Measurements from ENCODE around the gene CHMP1B. TPM values are rescaled to one million over a fixed set of nuclear protein-coding genes. Genes with fewer than 3 reads are reported as not detected.

CHMP1B gene
- total RNA-seq, 4 donors from 2014 or later = 39.0 to 82.1 (median 62.2) TPM

DNA sequence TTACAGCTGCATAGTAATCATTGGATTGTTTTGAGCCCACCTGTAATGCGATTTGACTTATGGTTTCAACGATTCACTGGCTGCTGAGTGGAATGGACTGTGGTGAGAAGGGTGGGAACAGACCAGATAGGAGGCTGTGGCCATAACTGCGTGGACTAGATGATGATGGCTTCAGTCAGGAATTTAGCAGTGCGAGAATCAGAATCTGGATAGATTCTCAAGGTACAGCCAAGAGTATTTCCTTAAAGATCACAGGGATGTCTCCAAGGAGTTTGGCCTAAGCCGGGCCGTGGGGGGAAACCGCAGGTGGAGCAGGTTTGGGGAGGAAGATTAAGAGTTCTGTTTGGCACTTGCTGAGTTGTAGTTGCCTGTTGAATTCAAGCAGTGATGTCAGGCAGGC, 44.0 kb upstream of the CHMP1B start:
- no peaks in the 10 kb centered on the region for H3K36me3 ChIP-seq
- DNase-seq = no peak
- TF ChIP-seq, protein P1, sequence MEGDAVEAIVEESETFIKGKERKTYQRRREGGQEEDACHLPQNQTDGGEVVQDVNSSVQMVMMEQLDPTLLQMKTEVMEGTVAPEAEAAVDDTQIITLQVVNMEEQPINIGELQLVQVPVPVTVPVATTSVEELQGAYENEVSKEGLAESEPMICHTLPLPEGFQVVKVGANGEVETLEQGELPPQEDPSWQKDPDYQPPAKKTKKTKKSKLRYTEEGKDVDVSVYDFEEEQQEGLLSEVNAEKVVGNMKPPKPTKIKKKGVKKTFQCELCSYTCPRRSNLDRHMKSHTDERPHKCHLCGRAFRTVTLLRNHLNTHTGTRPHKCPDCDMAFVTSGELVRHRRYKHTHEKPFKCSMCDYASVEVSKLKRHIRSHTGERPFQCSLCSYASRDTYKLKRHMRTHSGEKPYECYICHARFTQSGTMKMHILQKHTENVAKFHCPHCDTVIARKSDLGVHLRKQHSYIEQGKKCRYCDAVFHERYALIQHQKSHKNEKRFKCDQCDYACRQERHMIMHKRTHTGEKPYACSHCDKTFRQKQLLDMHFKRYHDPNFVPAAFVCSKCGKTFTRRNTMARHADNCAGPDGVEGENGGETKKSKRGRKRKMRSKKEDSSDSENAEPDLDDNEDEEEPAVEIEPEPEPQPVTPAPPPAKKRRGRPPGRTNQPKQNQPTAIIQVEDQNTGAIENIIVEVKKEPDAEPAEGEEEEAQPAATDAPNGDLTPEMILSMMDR (IDR thresholded peaks at IDR 0.05) = no peak
- TF ChIP-seq POLR2AphosphoS5 (IDR thresholded peaks at IDR 0.05) = no peak
- intact Hi-C loops (cut with DNase I; ENCODE audit: low total_unique reads) = no loop called here
- H3K27me3 ChIP-seq = no peaks in the 10 kb centered on the region
- in situ Hi-C loops (cut with MboI; ENCODE audit: low pct_ligation_motif_present in 1 of 4, low pct_unique_long_range_greater_than_20kb in 1 of 4, low sequenced_read_pairs in 3 of 4) = no loop called here
- H3K27ac ChIP-seq = no peak overlapping the region
- 87 to 92% methylated on average over 7 of the region's 7 CpGs for whole genome bisulfite sequencing, 2 donors (ENCODE audit: low coverage in 1 of 2)
- no peaks in the 10 kb centered on the region for H3K4me1 ChIP-seq
- H3K9me3 ChIP-seq = no peaks in the 10 kb centered on the region
- H3K4me3 ChIP-seq = no peak overlapping the region

DNA sequence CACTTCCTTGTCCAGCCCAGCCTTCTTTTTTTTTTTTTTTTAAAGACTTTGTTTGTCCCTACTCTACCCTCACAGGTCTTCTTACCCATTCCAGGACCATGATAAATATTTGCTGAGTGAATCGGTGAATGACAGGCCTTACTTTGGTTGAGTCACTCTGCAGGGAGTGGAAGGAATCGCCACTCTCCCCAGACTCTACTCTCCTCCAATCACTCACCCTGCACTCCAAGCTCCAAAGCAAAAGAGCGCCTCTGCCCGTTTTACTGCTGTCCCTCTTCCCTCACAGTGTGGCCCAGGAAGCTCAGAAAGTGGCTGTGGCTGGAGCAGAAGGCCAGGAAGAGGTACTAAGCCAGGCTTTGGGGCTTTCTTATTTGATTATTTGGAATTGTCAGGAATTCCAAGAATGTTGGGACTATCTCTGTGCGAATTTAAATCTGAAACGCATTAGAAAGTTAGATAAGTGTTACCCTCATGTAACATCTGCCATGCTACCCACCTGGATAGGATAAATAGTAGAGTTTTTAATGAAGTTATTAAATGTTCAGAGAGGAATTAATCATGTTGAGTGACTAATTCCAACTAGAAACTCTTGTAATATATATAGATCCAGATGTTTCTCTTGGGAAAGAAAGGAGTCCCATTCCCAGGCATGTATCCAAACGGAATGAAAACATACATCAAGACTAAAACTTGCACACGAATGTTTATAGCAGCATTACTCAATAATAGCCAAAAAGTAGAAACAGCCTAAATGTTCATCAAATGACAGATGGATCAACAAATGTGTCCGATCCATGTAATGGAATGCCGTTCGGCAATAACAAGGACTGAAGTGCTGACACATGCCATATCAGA, 43.0 kb upstream of the CHMP1B start:
- intact Hi-C loops (cut with DNase I; ENCODE audit: low total_unique reads) = no loop called here
- TF ChIP-seq EP300 (IDR thresholded peaks at IDR 0.05; ENCODE audit: low read depth) = no peak
- TF ChIP-seq POLR2AphosphoS5 (IDR thresholded peaks at IDR 0.05) = no peak
- TF ChIP-seq POLR2A (IDR thresholded peaks at IDR 0.05) = no peak
- TF ChIP-seq, protein P1 (IDR thresholded peaks at IDR 0.05) = no peak

DNA sequence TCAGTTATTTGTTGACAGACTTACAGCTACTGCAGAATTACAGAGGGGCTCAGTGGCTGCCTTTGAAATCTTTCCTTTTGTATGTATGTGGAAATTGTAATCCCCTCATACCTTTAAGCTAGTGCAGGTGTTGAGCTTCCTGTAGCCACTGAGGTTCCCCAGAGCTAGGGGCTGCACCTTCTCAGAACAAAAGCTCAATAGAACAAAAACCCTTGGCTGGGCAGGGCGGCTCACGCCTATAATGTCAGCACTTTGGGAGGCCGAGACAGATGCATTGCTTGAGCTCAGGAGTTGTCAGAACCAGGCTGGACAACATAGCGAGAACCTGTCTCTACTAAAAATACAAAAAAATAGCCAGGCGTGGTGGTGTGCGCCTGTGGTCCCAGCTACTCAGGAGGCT, 41.3 kb upstream of the CHMP1B start:
- 80 to 90% methylated on average over 1 to 6 of the region's 6 CpGs for WGBS, 2 donors (ENCODE audit: low coverage in 1 of 2)
- TF ChIP-seq, protein P1 (IDR thresholded peaks at IDR 0.05) = no peak
- TF ChIP-seq POLR2A (IDR thresholded peaks at IDR 0.05) (no peak), EP300 (IDR thresholded peaks at IDR 0.05; ENCODE audit: low read depth) (no peak), POLR2AphosphoS5 (IDR thresholded peaks at IDR 0.05) (no peak)
- H3K9me3 ChIP-seq = no peaks in the 10 kb centered on the region
- H3K4me3 ChIP-seq = no peak overlapping the region
- H3K27me3 ChIP-seq = no peaks in the 10 kb centered on the region
- DNase-seq = no peak
- no peak overlapping the region for H3K27ac ChIP-seq
- intact Hi-C loops (cut with DNase I; ENCODE audit: low total_unique reads) = no loop called here
- H3K36me3 ChIP-seq = no peaks in the 10 kb centered on the region
- H3K4me1 ChIP-seq = no peaks in the 10 kb centered on the region
- in situ Hi-C loops (cut with MboI; ENCODE audit: low pct_ligation_motif_present in 1 of 4, low pct_unique_long_range_greater_than_20kb in 1 of 4, low sequenced_read_pairs in 3 of 4) = no loop called here

More for the DNA sequence above, 43.0 kb upstream of the CHMP1B start:
- Histone ChIP-seq H3K27me3 (no peaks in the 10 kb centered on the region), H3K36me3 (no peaks in the 10 kb centered on the region), H3K4me1 (no peaks in the 10 kb centered on the region), H3K9me3 (no peaks in the 10 kb centered on the region), H3K27ac (no peak overlapping the region), H3K4me3 (no peak overlapping the region)
- in situ Hi-C loops (cut with MboI; ENCODE audit: low pct_ligation_motif_present in 1 of 4, low pct_unique_long_range_greater_than_20kb in 1 of 4, low sequenced_read_pairs in 3 of 4) = no loop called here
- WGBS, 2 donors (ENCODE audit: low coverage in 1 of 2) = 73 to 74% methylated on average over 11 of the region's 11 CpGs
- no peak for DNase-seq

DNA sequence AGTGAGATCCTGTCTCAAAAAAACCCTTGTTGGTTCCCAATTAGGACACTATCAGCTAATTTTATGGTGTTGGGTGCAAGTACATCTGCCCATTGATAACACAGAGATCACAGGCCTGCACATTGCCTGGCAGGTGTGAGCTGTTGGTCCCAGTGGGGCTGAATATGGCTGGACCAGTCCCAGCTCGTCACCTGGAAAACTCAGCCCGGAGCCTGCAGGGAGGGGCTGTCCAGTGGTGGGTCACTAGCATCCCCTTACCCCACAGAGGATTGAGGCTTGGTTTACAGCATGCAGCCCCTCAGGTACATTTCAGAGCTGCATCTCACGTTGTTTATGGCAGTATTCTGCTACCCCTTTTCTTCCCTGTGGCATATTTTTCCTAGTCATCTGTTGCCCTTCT, 40.8 kb upstream of the CHMP1B start:
- H3K9me3 ChIP-seq = no peaks in the 10 kb centered on the region
- H3K4me3 ChIP-seq = no peak overlapping the region
- no peaks in the 10 kb centered on the region for H3K36me3 ChIP-seq
- in situ Hi-C loops (cut with MboI; ENCODE audit: low pct_ligation_motif_present in 1 of 4, low pct_unique_long_range_greater_than_20kb in 1 of 4, low sequenced_read_pairs in 3 of 4) = no loop called here
- H3K27ac ChIP-seq = no peak overlapping the region
- TF ChIP-seq POLR2AphosphoS5 (IDR thresholded peaks at IDR 0.05) (no peak), POLR2A (IDR thresholded peaks at IDR 0.05) (no peak), EP300 (IDR thresholded peaks at IDR 0.05; ENCODE audit: low read depth) (no peak)
- TF ChIP-seq, protein P1 (IDR thresholded peaks at IDR 0.05) = no peak
- 76% methylated on average over 3 of the region's 3 CpGs; no CpG with 5 or more reads in 1 of the 2 donors for WGBS, 2 donors (ENCODE audit: low coverage in 1 of 2)
- no peak for DNase-seq
- no peaks in the 10 kb centered on the region for H3K27me3 ChIP-seq
- intact Hi-C loops (cut with DNase I; ENCODE audit: low total_unique reads) = no loop called here
- no peaks in the 10 kb centered on the region for H3K4me1 ChIP-seq
